Measurements from ENCODE around the gene ITGB6.

Gene ITGB6

DNA sequence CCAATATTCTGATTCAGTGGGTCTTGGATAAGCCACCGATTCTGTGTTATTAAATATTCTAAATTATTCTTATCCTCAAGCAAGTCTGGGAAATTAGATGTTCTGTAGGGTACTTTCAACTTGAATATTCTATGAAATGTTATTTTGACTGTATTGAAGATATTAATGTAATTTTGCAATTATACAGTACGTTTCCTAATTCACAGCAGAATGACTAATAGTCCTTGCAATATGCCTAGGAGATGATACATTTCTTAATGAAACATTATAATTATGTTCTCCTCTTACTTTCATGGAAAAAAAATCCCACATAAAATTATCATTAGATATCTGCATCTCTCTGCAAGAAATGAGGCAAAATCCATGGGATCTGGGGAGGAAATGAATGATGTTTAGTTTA lies 91.4 kb downstream of the ITGB6 start:
- ATAC-seq, result no peak
- TF ChIP-seq GLIS3 (CRISPR knock-in tag; IDR thresholded peaks at IDR 0.05) (no peak), TCF4 (CRISPR knock-in tag; IDR thresholded peaks at IDR 0.05; ENCODE audit: borderline replicate concordance) (no peak), PPARA (CRISPR knock-in tag; IDR thresholded peaks at IDR 0.05; ENCODE audit: borderline replicate concordance) (no peak), ARNTL (CRISPR knock-in tag; IDR thresholded peaks at IDR 0.05; ENCODE audit: borderline replicate concordance, low read depth) (no peak), OSR1 (CRISPR knock-in tag; IDR thresholded peaks at IDR 0.05) (no peak), TSHZ2 (CRISPR knock-in tag; IDR thresholded peaks at IDR 0.05) (no peak), ESRRG (CRISPR knock-in tag; IDR thresholded peaks at IDR 0.05) (no peak), ZNF565 (CRISPR knock-in tag; conservative IDR thresholded peaks at IDR 0.05; ENCODE audit: low read depth) (no peak), ZFP30 (CRISPR knock-in tag; IDR thresholded peaks at IDR 0.05) (no peak), PATZ1 (CRISPR knock-in tag; IDR thresholded peaks at IDR 0.05; ENCODE audit: borderline replicate concordance) (no peak)
- TF ChIP-seq, protein P1, sequence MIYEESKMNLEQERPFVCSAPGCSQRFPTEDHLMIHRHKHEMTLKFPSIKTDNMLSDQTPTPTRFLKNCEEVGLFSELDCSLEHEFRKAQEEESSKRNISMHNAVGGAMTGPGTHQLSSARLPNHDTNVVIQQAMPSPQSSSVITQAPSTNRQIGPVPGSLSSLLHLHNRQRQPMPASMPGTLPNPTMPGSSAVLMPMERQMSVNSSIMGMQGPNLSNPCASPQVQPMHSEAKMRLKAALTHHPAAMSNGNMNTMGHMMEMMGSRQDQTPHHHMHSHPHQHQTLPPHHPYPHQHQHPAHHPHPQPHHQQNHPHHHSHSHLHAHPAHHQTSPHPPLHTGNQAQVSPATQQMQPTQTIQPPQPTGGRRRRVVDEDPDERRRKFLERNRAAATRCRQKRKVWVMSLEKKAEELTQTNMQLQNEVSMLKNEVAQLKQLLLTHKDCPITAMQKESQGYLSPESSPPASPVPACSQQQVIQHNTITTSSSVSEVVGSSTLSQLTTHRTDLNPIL (CRISPR knock-in tag; IDR thresholded peaks at IDR 0.05; ENCODE audit: low read depth), result no peak
- TF ChIP-seq, protein P2, sequence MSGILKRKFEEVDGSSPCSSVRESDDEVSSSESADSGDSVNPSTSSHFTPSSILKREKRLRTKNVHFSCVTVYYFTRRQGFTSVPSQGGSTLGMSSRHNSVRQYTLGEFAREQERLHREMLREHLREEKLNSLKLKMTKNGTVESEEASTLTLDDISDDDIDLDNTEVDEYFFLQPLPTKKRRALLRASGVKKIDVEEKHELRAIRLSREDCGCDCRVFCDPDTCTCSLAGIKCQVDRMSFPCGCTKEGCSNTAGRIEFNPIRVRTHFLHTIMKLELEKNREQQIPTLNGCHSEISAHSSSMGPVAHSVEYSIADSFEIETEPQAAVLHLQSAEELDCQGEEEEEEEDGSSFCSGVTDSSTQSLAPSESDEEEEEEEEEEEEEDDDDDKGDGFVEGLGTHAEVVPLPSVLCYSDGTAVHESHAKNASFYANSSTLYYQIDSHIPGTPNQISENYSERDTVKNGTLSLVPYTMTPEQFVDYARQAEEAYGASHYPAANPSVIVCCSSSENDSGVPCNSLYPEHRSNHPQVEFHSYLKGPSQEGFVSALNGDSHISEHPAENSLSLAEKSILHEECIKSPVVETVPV (CRISPR knock-in tag; IDR thresholded peaks at IDR 0.05), result no peak

DNA sequence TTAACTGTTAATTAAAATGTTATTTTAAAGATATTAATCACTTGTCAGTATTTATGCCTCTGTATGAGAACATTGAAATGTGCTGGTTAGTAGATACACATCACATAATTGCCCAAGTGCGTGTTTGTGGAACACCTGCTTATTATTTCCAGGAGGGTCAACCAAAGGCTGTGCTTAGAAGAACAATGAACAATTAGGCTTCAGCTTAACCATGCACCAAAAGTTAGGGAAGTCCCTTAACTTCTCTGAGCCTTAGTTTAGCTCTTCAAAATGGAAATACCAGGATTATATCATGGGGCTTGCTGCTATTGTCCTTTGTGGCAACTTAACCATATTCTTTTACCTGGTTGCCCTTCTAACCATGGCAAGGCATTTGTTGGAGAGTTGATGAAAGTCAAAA lies 94.7 kb downstream of the ITGB6 start:
- no peak for ATAC-seq
- TF ChIP-seq, protein P2 (CRISPR knock-in tag; IDR thresholded peaks at IDR 0.05), result no peak
- TF ChIP-seq PATZ1 (CRISPR knock-in tag; IDR thresholded peaks at IDR 0.05; ENCODE audit: borderline replicate concordance) (no peak), ZNF565 (CRISPR knock-in tag; conservative IDR thresholded peaks at IDR 0.05; ENCODE audit: low read depth) (no peak), ZNF70 (CRISPR knock-in tag; IDR thresholded peaks at IDR 0.05) (no peak), OSR1 (CRISPR knock-in tag; IDR thresholded peaks at IDR 0.05) (no peak), BACH2 (CRISPR knock-in tag; IDR thresholded peaks at IDR 0.05; ENCODE audit: borderline replicate concordance) (no peak), TCF4 (CRISPR knock-in tag; IDR thresholded peaks at IDR 0.05; ENCODE audit: borderline replicate concordance) (no peak), POU6F1 (CRISPR knock-in tag; IDR thresholded peaks at IDR 0.05; ENCODE audit: borderline replicate concordance, low read depth) (no peak), ZNF8 (CRISPR knock-in tag; IDR thresholded peaks at IDR 0.05) (no peak), RARB (CRISPR knock-in tag; IDR thresholded peaks at IDR 0.05) (no peak), GLIS3 (CRISPR knock-in tag; IDR thresholded peaks at IDR 0.05) (no peak), ZFP3 (CRISPR knock-in tag; IDR thresholded peaks at IDR 0.05) (no peak), ARNTL (CRISPR knock-in tag; IDR thresholded peaks at IDR 0.05; ENCODE audit: borderline replicate concordance, low read depth) (no peak)
- TF ChIP-seq, protein P1 (CRISPR knock-in tag; IDR thresholded peaks at IDR 0.05; ENCODE audit: low read depth), result no peak
